ENCODE data around the gene GABRA5. TPM values are rescaled to one million over a fixed set of nuclear protein-coding genes. Genes with fewer than 3 reads are reported as not detected.

Gene GABRA5
- total and polyA plus RNA-seq, 10 of the 15 experiments (the other 5 are each of a cell fraction or from before 2014, with no cell fraction given): 0.10 TPM; not detected in 9

DNA sequence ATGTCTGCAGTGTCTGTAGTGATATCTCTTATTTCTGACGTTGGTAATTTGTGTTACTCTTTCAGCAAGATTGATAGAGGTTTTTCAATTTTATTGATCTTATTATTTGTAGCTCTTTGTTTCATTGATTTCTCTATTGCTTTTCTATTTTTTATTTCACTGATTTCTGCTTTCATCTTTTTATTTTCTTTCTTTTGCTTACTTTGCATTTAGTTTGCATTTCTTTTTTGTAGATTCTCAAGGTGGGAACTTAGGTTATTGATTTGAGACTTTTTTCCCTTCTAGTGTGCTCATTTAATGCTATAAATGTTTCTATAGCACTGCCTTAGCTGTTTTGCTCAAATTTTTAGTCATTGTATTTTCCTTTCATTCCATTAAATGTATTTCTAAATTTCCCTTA lies 54.6 kb downstream of the GABRA5 start:
- no peak for DNase-seq (ENCODE audit: low read depth, low spot score)
- no peaks in the 10 kb centered on the region for H3K36me3 ChIP-seq (ENCODE audit: control insufficient read depth in 2 of 2, insufficient read depth in 2 of 2, low read length in 1 of 2)
- RAD21 ChIA-PET (ENCODE audit: unreplicated experiment): no interaction called here
- no peak for TF ChIP-seq TCF3 (IDR thresholded peaks at IDR 0.05; ENCODE audit: borderline replicate concordance, insufficient read depth, low read depth, low read length)
- no peak for TF ChIP-seq CREM (IDR thresholded peaks at IDR 0.05; ENCODE audit: low read depth)
- no peak for TF ChIP-seq YBX1 (IDR thresholded peaks at IDR 0.05)
- 0% methylated on average over 1 of the region's 1 CpG for WGBS (ENCODE audit: insufficient coverage, insufficient replicate concordance, low lambda C conversion rate, missing lambda C conversion rate)
- no TSS peak for BruUV-seq (replicated peaks)
- no peaks in the 10 kb centered on the region for H3K79me2 ChIP-seq (ENCODE audit: control insufficient read depth, insufficient read depth, low read length)
- no peaks in the 10 kb centered on the region for H4K20me1 ChIP-seq (ENCODE audit: control insufficient read depth, insufficient read depth)
- CTCF ChIA-PET: no interaction called here
- no peak overlapping the region for H3K27ac ChIP-seq (ENCODE audit: control insufficient read depth, insufficient read depth)
- no peak overlapping the region for H3K4me2 ChIP-seq (ENCODE audit: control insufficient read depth, insufficient read depth)
- no peaks in the 10 kb centered on the region for H3K4me1 ChIP-seq (ENCODE audit: control insufficient read depth, insufficient read depth, low read length)
- SMC1A ChIA-PET (ENCODE audit: uncharacterized antibody, unreplicated experiment): no interaction called here
- H3K27me3 ChIP-seq (replicated peaks in 1 of 2; ENCODE audit: control insufficient read depth in 2 of 2, insufficient read depth in 2 of 2, low read length in 1 of 2): no peaks in the 10 kb centered on the region
- intact Hi-C loops (cut with micrococcal nuclease; ENCODE audit: unreplicated experiment) (no loop called here), in situ Hi-C loops (cut with MboI) (no loop called here)
- POLR2A ChIA-PET: no interaction called here
- no peaks in the 10 kb centered on the region; the same call in 2 of the 3 replicates for H3K9me3 ChIP-seq (replicated peaks; ENCODE audit: control insufficient read depth, insufficient read depth, low read length)
- no peak overlapping the region for H3K9ac ChIP-seq (ENCODE audit: control insufficient read depth, insufficient read depth, low read length)
- no peak overlapping the region for H3K4me3 ChIP-seq
- FAIRE-seq: no peak
- no peak for ATAC-seq
- H2AFZ ChIP-seq (ENCODE audit: control insufficient read depth, low read depth, low read length): no peak overlapping the region

DNA sequence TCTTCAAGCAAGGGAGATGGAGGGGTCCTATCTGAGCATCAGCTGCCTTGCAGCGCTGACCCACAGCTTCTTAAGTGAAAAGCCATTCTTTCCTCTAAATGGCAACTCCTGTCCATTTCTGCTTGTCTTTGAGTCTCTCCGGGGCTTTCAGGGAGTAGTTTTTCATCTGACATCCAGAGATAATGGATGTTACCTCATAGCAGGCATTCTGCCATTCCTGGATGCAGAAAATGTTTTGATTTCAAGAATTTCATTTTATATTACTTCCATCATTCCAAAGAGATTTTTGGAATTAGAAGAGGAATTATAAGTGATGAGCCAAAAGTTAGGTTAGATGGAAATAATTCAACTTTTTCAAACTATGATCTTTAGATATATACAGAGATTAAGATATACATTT lies 59.2 kb downstream of the GABRA5 start:
- no peaks in the 10 kb centered on the region for H4K20me1 ChIP-seq (ENCODE audit: control insufficient read depth, insufficient read depth)
- WGBS (ENCODE audit: insufficient coverage, insufficient replicate concordance, low lambda C conversion rate, missing lambda C conversion rate): 0% methylated on average over 2 of the region's 2 CpGs
- no peaks in the 10 kb centered on the region for H3K79me2 ChIP-seq (ENCODE audit: control insufficient read depth, insufficient read depth, low read length)
- H3K27ac ChIP-seq (ENCODE audit: control insufficient read depth, insufficient read depth): no peak overlapping the region
- in situ Hi-C loops (cut with MboI): no loop called here
- intact Hi-C loops (cut with micrococcal nuclease; ENCODE audit: unreplicated experiment): no loop called here
- FAIRE-seq: no peak
- no peak overlapping the region for H2AFZ ChIP-seq (ENCODE audit: control insufficient read depth, low read depth, low read length)
- H3K4me3 ChIP-seq: no peak overlapping the region
- no TSS peak for BruUV-seq (replicated peaks)
- ChIA-PET CTCF (no interaction called here), SMC1A (ENCODE audit: uncharacterized antibody, unreplicated experiment) (no interaction called here), POLR2A (no interaction called here), RAD21 (ENCODE audit: unreplicated experiment) (no interaction called here)
- no peak overlapping the region for H3K4me2 ChIP-seq (ENCODE audit: control insufficient read depth, insufficient read depth)
- H3K36me3 ChIP-seq (ENCODE audit: control insufficient read depth in 2 of 2, insufficient read depth in 2 of 2, low read length in 1 of 2): no peaks in the 10 kb centered on the region
- H3K9me3 ChIP-seq (replicated peaks; ENCODE audit: control insufficient read depth, insufficient read depth, low read length): no peaks in the 10 kb centered on the region; the same call in 2 of the 3 replicates
- DNase-seq (ENCODE audit: low read depth, low spot score): no peak
- no peaks in the 10 kb centered on the region for H3K4me1 ChIP-seq (ENCODE audit: control insufficient read depth, insufficient read depth, low read length)
- H3K27me3 ChIP-seq (replicated peaks in 1 of 2; ENCODE audit: control insufficient read depth in 2 of 2, insufficient read depth in 2 of 2, low read length in 1 of 2): no peaks in the 10 kb centered on the region
- H3K9ac ChIP-seq (ENCODE audit: control insufficient read depth, insufficient read depth, low read length): no peak overlapping the region
- ATAC-seq: no peak
- no peak for TF ChIP-seq WRNIP1 (IDR thresholded peaks at IDR 0.05; ENCODE audit: borderline replicate concordance, low read depth, low read length)
- TF ChIP-seq SMARCA5 (IDR thresholded peaks at IDR 0.05): no peak
- TF ChIP-seq MTA3 (IDR thresholded peaks at IDR 0.05; ENCODE audit: borderline replicate concordance, low read length): no peak
- TF ChIP-seq FOS (IDR thresholded peaks at IDR 0.05; ENCODE audit: borderline replicate concordance, extremely low read depth, insufficient read length): no peak
- TF ChIP-seq CBX3 (IDR thresholded peaks at IDR 0.05; ENCODE audit: borderline replicate concordance, low read depth): no peak
- TF ChIP-seq STAT3 (IDR thresholded peaks at IDR 0.05; ENCODE audit: low read depth, low read length): no peak
- TF ChIP-seq, protein P1, sequence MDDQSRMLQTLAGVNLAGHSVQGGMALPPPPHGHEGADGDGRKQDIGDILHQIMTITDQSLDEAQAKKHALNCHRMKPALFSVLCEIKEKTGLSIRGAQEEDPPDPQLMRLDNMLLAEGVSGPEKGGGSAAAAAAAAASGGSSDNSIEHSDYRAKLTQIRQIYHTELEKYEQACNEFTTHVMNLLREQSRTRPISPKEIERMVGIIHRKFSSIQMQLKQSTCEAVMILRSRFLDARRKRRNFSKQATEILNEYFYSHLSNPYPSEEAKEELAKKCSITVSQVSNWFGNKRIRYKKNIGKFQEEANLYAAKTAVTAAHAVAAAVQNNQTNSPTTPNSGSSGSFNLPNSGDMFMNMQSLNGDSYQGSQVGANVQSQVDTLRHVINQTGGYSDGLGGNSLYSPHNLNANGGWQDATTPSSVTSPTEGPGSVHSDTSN (IDR thresholded peaks at IDR 0.05; ENCODE audit: insufficient replicate concordance, low read depth, low read length): no peak
- TF ChIP-seq, protein P2, sequence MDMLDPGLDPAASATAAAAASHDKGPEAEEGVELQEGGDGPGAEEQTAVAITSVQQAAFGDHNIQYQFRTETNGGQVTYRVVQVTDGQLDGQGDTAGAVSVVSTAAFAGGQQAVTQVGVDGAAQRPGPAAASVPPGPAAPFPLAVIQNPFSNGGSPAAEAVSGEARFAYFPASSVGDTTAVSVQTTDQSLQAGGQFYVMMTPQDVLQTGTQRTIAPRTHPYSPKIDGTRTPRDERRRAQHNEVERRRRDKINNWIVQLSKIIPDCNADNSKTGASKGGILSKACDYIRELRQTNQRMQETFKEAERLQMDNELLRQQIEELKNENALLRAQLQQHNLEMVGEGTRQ (IDR thresholded peaks at IDR 0.05; ENCODE audit: borderline replicate concordance, low read depth, low read length): no peak
- TF ChIP-seq MYB (IDR thresholded peaks at IDR 0.05; ENCODE audit: borderline replicate concordance, low read depth, low read length): no peak
- TF ChIP-seq, protein P3, sequence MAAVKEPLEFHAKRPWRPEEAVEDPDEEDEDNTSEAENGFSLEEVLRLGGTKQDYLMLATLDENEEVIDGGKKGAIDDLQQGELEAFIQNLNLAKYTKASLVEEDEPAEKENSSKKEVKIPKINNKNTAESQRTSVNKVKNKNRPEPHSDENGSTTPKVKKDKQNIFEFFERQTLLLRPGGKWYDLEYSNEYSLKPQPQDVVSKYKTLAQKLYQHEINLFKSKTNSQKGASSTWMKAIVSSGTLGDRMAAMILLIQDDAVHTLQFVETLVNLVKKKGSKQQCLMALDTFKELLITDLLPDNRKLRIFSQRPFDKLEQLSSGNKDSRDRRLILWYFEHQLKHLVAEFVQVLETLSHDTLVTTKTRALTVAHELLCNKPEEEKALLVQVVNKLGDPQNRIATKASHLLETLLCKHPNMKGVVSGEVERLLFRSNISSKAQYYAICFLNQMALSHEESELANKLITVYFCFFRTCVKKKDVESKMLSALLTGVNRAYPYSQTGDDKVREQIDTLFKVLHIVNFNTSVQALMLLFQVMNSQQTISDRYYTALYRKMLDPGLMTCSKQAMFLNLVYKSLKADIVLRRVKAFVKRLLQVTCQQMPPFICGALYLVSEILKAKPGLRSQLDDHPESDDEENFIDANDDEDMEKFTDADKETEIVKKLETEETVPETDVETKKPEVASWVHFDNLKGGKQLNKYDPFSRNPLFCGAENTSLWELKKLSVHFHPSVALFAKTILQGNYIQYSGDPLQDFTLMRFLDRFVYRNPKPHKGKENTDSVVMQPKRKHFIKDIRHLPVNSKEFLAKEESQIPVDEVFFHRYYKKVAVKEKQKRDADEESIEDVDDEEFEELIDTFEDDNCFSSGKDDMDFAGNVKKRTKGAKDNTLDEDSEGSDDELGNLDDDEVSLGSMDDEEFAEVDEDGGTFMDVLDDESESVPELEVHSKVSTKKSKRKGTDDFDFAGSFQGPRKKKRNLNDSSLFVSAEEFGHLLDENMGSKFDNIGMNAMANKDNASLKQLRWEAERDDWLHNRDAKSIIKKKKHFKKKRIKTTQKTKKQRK (IDR thresholded peaks at IDR 0.05; ENCODE audit: low read depth, low read length): no peak
- no peak for TF ChIP-seq RB1 (IDR thresholded peaks at IDR 0.05; ENCODE audit: borderline replicate concordance)
- no peak for TF ChIP-seq NR2F1 (conservative IDR thresholded peaks at IDR 0.05)

All from GM12878 (cell line).